ENCODE results near the gene DZIP1L.

DNA sequence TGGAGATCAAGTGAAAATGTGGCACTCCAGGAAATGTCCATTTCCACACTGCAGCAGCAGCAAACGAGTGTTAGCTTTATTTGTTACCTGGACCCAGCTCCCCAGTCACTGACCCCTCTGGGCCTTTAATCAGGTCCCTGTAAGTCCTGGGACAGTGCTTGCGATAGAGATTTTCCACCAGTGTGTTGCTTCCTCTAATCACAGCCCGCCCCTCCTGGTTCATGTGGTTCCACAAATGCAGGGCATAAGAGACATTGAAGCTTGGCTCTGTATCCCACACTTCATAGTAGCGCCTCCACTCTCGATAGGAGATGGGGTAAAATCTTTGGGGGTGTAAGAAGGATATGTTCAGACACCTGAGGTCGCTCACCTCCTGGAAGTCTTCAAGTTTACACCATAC, 8.8 kb upstream of the DZIP1L start:
- TF ChIP-seq, protein P1, sequence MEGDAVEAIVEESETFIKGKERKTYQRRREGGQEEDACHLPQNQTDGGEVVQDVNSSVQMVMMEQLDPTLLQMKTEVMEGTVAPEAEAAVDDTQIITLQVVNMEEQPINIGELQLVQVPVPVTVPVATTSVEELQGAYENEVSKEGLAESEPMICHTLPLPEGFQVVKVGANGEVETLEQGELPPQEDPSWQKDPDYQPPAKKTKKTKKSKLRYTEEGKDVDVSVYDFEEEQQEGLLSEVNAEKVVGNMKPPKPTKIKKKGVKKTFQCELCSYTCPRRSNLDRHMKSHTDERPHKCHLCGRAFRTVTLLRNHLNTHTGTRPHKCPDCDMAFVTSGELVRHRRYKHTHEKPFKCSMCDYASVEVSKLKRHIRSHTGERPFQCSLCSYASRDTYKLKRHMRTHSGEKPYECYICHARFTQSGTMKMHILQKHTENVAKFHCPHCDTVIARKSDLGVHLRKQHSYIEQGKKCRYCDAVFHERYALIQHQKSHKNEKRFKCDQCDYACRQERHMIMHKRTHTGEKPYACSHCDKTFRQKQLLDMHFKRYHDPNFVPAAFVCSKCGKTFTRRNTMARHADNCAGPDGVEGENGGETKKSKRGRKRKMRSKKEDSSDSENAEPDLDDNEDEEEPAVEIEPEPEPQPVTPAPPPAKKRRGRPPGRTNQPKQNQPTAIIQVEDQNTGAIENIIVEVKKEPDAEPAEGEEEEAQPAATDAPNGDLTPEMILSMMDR (IDR thresholded peaks at IDR 0.05) = no peak
- no peak for TF ChIP-seq POLR2A (IDR thresholded peaks at IDR 0.05)

Measured in prostate gland (tissue), 2 donors.